NCI-H1694 treated with DMSO at 0.1 percent for 48 hours (cell line): Measurements from ENCODE around the gene TNFRSF1A.
A peak's percentile ranks its signal among the peaks of the same experiment; 100 is the strongest.

Experiments used
- DNase-seq: peaks from one replicate; lab custom pipeline; 2025; lab: John Stamatoyannopoulos, UW

Gene TNFRSF1A

GRCh38 chr12:6374028-6374785, 32.3 kb upstream of the TNFRSF1A start:
- no peak for DNase-seq

- DNase-seq, result no peak
These were observed 31.3 kb upstream of the TNFRSF1A start for GRCh38 chr12:6373022-6373787.

- DNase-seq, result no peak
These were observed 30.6 kb upstream of the TNFRSF1A start for GRCh38 chr12:6372403-6373003.

- no peak for DNase-seq
These were observed 29.3 kb upstream of the TNFRSF1A start for GRCh38 chr12:6370994-6371754.

GRCh38 chr12:6370576-6370935, 28.7 kb upstream of the TNFRSF1A start:
- DNase-seq, result no peak

GRCh38 chr12:6369916-6370575, 28.2 kb upstream of the TNFRSF1A start:
- no peak for DNase-seq

GRCh38 chr12:6368906-6369525, 27.1 kb upstream of the TNFRSF1A start:
- DNase-seq, result no peak

- DNase-seq, result no peak
These were observed 26.4 kb upstream of the TNFRSF1A start for GRCh38 chr12:6367969-6368892.

GRCh38 chr12:6367065-6367968, 25.4 kb upstream of the TNFRSF1A start:
- DNase-seq, result peak; percentile 12

GRCh38 chr12:6364044-6364374, 22.1 kb upstream of the TNFRSF1A start:
- no peak for DNase-seq

- DNase-seq, result no peak
These were observed 21.6 kb upstream of the TNFRSF1A start for GRCh38 chr12:6363330-6364043.

- DNase-seq, result no peak
These were observed 21.1 kb upstream of the TNFRSF1A start for GRCh38 chr12:6363010-6363329.

GRCh38 chr12:6362403-6362802, 20.5 kb upstream of the TNFRSF1A start:
- DNase-seq, result no peak

- DNase-seq, result no peak
These were observed 20.0 kb upstream of the TNFRSF1A start for GRCh38 chr12:6361834-6362233.

- DNase-seq, result no peak
These were observed 19.0 kb upstream of the TNFRSF1A start for GRCh38 chr12:6360578-6361490.

GRCh38 chr12:6360080-6360571, 18.2 kb upstream of the TNFRSF1A start:
- no peak for DNase-seq

- no peak for DNase-seq
These were observed 17.0 kb upstream of the TNFRSF1A start for GRCh38 chr12:6358881-6359280.
